ENCODE data around the gene WHRN.

The WHRN gene

DNA sequence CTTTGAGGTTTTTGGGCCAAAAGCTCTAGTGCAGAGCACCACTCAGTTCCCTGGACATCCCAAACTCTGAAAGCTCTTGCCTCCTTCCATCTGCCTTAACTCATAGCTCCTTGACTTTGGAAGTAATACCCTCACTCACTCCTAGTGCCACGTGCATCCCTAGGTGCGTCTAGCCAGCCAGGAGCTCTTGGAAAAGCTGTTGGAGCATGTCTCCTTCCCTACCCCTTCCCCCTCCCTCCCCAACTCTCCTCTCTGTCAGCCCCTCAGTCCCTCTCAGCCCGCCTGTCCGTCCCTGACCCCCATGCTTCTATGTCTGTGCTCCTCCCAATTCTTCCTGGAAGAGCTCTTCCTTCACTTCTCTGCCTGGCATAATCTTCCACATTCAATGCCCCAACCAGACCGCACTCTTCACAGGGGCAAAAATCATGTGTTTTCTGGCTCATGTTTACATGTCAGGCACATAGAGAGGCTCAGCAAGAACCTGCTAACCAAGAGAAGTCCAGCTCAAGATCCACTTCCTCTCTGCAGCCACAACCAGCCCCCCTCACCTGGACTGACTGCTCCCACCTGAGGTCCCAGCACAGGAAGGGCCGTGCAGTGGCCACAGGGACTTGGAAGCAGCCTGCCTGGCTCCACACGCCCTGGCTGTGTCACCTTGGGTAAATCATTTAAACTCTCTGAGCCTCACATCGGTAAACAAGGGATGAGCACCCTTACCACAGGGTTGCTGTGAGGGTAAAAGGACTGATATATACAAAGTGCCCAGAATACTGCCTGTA, 58.4 kb downstream of the WHRN start:
- Histone ChIP-seq H3K36me3 (ENCODE audit: control insufficient read depth, insufficient read depth, low read length) (no peaks in the 10 kb centered on the region), H3K27me3 (ENCODE audit: control insufficient read depth, insufficient read depth, low read length) (no peaks in the 10 kb centered on the region), H3K4me3 (ENCODE audit: low read length) (no peak overlapping the region), H3K4me1 (ENCODE audit: control insufficient read depth, insufficient read depth, low read length) (no peaks in the 10 kb centered on the region), H3K27ac (ENCODE audit: low read depth, low read length) (no peak overlapping the region), H3K9ac (ENCODE audit: low read length) (no peak overlapping the region)

DNA sequence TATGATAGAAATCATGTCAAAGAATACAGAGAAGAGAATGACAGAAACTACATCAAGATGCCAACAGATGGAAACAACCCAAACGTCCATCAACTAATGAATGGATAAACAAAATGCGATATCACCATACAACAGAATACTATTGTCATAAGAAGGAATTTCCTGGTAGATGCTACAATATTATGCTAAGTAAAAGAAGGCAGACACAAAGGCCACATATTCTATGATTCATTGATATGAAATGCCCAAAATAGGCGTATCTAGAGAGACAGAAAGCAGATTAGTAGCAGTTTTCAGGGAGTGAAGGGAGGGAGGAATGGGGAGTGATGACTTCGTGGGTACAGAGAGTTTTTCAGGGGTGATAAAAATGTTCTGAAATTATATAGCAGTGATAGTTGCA, 59.2 kb downstream of the WHRN start:
- H3K27me3 ChIP-seq (ENCODE audit: control insufficient read depth, insufficient read depth, low read length) = no peaks in the 10 kb centered on the region
- no peak overlapping the region for H3K9ac ChIP-seq (ENCODE audit: low read length)
- no peaks in the 10 kb centered on the region for H3K4me1 ChIP-seq (ENCODE audit: control insufficient read depth, insufficient read depth, low read length)
- no peaks in the 10 kb centered on the region for H3K36me3 ChIP-seq (ENCODE audit: control insufficient read depth, insufficient read depth, low read length)
- H3K27ac ChIP-seq (ENCODE audit: low read depth, low read length) = no peak overlapping the region
- no peak overlapping the region for H3K4me3 ChIP-seq (ENCODE audit: low read length)

DNA sequence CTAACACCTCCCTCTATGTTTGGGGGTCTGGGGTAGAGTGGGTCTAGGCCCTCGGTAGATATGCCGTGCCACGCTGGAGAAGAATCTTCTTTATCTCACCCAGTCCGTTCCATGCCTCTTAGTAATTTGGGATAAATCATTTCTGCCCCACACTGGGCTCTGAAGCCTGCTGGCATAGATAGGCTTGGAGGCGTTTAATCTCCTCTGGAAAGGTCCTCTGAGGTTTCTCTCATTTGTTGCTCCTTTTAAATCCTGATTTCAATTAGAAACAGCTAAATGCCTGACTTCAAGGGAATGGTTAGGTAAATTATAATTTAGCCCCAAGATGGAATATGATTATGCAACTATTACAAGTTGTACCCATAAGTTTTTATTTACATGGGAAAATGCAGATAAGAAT, 59.7 kb downstream of the WHRN start:
- H3K4me1 ChIP-seq (ENCODE audit: control insufficient read depth, insufficient read depth, low read length) = no peaks in the 10 kb centered on the region
- no peak overlapping the region for H3K9ac ChIP-seq (ENCODE audit: low read length)
- H3K36me3 ChIP-seq (ENCODE audit: control insufficient read depth, insufficient read depth, low read length) = no peaks in the 10 kb centered on the region
- H3K27ac ChIP-seq (ENCODE audit: low read depth, low read length) = no peak overlapping the region
- H3K4me3 ChIP-seq (ENCODE audit: low read length) = no peak overlapping the region
- no peaks in the 10 kb centered on the region for H3K27me3 ChIP-seq (ENCODE audit: control insufficient read depth, insufficient read depth, low read length)

- Histone ChIP-seq H3K9ac (ENCODE audit: low read length) (no peak overlapping the region), H3K4me1 (ENCODE audit: control insufficient read depth, insufficient read depth, low read length) (no peaks in the 10 kb centered on the region), H3K36me3 (ENCODE audit: control insufficient read depth, insufficient read depth, low read length) (no peaks in the 10 kb centered on the region), H3K27ac (ENCODE audit: low read depth, low read length) (no peak overlapping the region), H3K27me3 (ENCODE audit: control insufficient read depth, insufficient read depth, low read length) (no peaks in the 10 kb centered on the region), H3K4me3 (ENCODE audit: low read length) (no peak overlapping the region)
Measured at GRCh38 chr9:114442022-114442421, 63.3 kb downstream of the WHRN start.

- no peak overlapping the region for H3K27ac ChIP-seq (ENCODE audit: low read depth, low read length)
Measured at GRCh38 chr9:114437401-114437893, 67.8 kb downstream of the WHRN start.

DNA sequence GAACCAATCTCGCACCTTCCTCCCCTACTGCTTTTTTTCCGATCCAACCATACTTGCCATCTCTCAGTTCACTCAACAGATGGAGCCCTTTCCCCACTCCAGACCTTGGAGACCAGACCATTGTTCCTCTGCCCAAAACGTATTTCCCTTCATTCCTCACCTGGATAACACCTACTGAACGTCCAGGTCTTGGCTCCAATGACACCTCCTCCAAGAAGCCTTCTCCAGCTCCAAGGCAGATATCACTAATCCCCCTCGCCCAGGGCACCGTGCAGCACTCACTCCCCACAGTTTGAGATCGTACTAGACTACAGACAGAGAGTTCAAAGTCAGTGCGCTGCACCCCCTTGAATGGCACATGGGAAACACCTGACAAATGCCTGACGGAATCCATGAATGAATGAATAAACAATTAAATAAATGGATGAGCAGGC, 70.4 kb downstream of the WHRN start:
- Histone ChIP-seq H3K9ac (ENCODE audit: low read length) (no peak overlapping the region), H3K27ac (ENCODE audit: low read depth, low read length) (no peak overlapping the region), H3K4me1 (ENCODE audit: control insufficient read depth, insufficient read depth, low read length) (no peaks in the 10 kb centered on the region), H3K4me3 (ENCODE audit: low read length) (no peak overlapping the region), H3K27me3 (ENCODE audit: control insufficient read depth, insufficient read depth, low read length) (no peaks in the 10 kb centered on the region), H3K36me3 (ENCODE audit: control insufficient read depth, insufficient read depth, low read length) (no peaks in the 10 kb centered on the region)

More at GRCh38 chr9:114437401-114437893, 67.8 kb downstream of the WHRN start:
- Histone ChIP-seq H3K27me3 (ENCODE audit: control insufficient read depth, insufficient read depth, low read length) (no peaks in the 10 kb centered on the region), H3K36me3 (ENCODE audit: control insufficient read depth, insufficient read depth, low read length) (no peaks in the 10 kb centered on the region), H3K9ac (ENCODE audit: low read length) (no peak overlapping the region), H3K4me1 (ENCODE audit: control insufficient read depth, insufficient read depth, low read length) (no peaks in the 10 kb centered on the region), H3K4me3 (ENCODE audit: low read length) (no peak overlapping the region)

- H3K36me3 ChIP-seq (ENCODE audit: control insufficient read depth, insufficient read depth, low read length) = no peaks in the 10 kb centered on the region
- H3K9ac ChIP-seq (ENCODE audit: low read length) = no peak overlapping the region
- H3K27me3 ChIP-seq (ENCODE audit: control insufficient read depth, insufficient read depth, low read length) = no peaks in the 10 kb centered on the region
- no peak overlapping the region for H3K27ac ChIP-seq (ENCODE audit: low read depth, low read length)
- H3K4me3 ChIP-seq (ENCODE audit: low read length) = no peak overlapping the region
- no peaks in the 10 kb centered on the region for H3K4me1 ChIP-seq (ENCODE audit: control insufficient read depth, insufficient read depth, low read length)
Measured at GRCh38 chr9:114433720-114434255, 71.5 kb downstream of the WHRN start.

GRCh38 chr9:114433086-114433485, 72.2 kb downstream of the WHRN start:
- Histone ChIP-seq H3K9ac (ENCODE audit: low read length) (no peak overlapping the region), H3K4me3 (ENCODE audit: low read length) (no peak overlapping the region), H3K27me3 (ENCODE audit: control insufficient read depth, insufficient read depth, low read length) (no peaks in the 10 kb centered on the region), H3K36me3 (ENCODE audit: control insufficient read depth, insufficient read depth, low read length) (no peaks in the 10 kb centered on the region), H3K4me1 (ENCODE audit: control insufficient read depth, insufficient read depth, low read length) (no peaks in the 10 kb centered on the region), H3K27ac (ENCODE audit: low read depth, low read length) (no peak overlapping the region)

GRCh38 chr9:114432323-114433067, 72.8 kb downstream of the WHRN start:
- H3K4me1 ChIP-seq (ENCODE audit: control insufficient read depth, insufficient read depth, low read length) = no peaks in the 10 kb centered on the region
- H3K27me3 ChIP-seq (ENCODE audit: control insufficient read depth, insufficient read depth, low read length) = no peaks in the 10 kb centered on the region
- H3K27ac ChIP-seq (ENCODE audit: low read depth, low read length) = no peak overlapping the region
- H3K4me3 ChIP-seq (ENCODE audit: low read length) = no peak overlapping the region
- no peak overlapping the region for H3K9ac ChIP-seq (ENCODE audit: low read length)
- H3K36me3 ChIP-seq (ENCODE audit: control insufficient read depth, insufficient read depth, low read length) = no peaks in the 10 kb centered on the region

GRCh38 chr9:114431770-114432169, 73.5 kb downstream of the WHRN start:
- H3K36me3 ChIP-seq (ENCODE audit: control insufficient read depth, insufficient read depth, low read length) = no peaks in the 10 kb centered on the region
- H3K27ac ChIP-seq (ENCODE audit: low read depth, low read length) = no peak overlapping the region
- no peak overlapping the region for H3K4me3 ChIP-seq (ENCODE audit: low read length)
- no peak overlapping the region for H3K9ac ChIP-seq (ENCODE audit: low read length)
- no peaks in the 10 kb centered on the region for H3K4me1 ChIP-seq (ENCODE audit: control insufficient read depth, insufficient read depth, low read length)
- H3K27me3 ChIP-seq (ENCODE audit: control insufficient read depth, insufficient read depth, low read length) = no peaks in the 10 kb centered on the region

DNA sequence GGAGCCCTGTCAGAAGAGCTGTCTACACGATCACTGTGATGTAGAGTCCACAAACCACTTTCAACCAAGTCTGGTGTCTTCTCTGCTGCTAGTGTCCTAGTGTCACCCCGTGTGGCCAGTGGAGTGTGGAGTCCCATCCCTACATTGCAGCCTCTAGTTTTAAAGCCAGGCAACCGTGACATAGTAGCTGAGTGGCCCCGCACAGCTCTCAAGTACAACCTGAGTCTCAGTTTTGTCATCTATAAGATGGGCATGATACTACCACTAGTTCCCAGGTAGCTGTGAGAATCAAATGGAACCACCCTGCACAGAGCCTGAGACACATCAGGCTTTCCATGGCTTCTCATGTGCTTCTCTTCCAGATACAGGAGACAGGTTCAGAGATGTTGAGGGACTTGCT, 74.3 kb downstream of the WHRN start:
- Histone ChIP-seq H3K27me3 (ENCODE audit: control insufficient read depth, insufficient read depth, low read length) (no peaks in the 10 kb centered on the region), H3K4me1 (ENCODE audit: control insufficient read depth, insufficient read depth, low read length) (no peaks in the 10 kb centered on the region), H3K9ac (ENCODE audit: low read length) (no peak overlapping the region), H3K27ac (ENCODE audit: low read depth, low read length) (no peak overlapping the region), H3K4me3 (ENCODE audit: low read length) (no peak overlapping the region), H3K36me3 (ENCODE audit: control insufficient read depth, insufficient read depth, low read length) (no peaks in the 10 kb centered on the region)

- Histone ChIP-seq H3K4me3 (ENCODE audit: low read length) (no peak overlapping the region), H3K9ac (ENCODE audit: low read length) (no peak overlapping the region), H3K4me1 (ENCODE audit: control insufficient read depth, insufficient read depth, low read length) (no peaks in the 10 kb centered on the region), H3K27me3 (ENCODE audit: control insufficient read depth, insufficient read depth, low read length) (no peaks in the 10 kb centered on the region), H3K27ac (ENCODE audit: low read depth, low read length) (no peak overlapping the region), H3K36me3 (ENCODE audit: control insufficient read depth, insufficient read depth, low read length) (no peaks in the 10 kb centered on the region)
Measured at GRCh38 chr9:114430457-114430856, 74.8 kb downstream of the WHRN start.
